ENCODE measurements around the gene TTYH2. TPM values are rescaled to one million over a fixed set of nuclear protein-coding genes. Genes with fewer than 3 reads are reported as not detected.

TTYH2 gene
- total RNA-seq, 2 donors from 2014 or later, result 18.2 to 26.0 TPM

- Histone ChIP-seq H3K9me3 (no peaks in the 10 kb centered on the region), H3K36me3 (peaks cover 10% of the 10 kb centered on the region), H3K4me1 (peaks cover 0 to 43% of the 10 kb centered on the region in 2 donors), H3K27ac (no peak overlapping the region), H3K4me3 (no peak overlapping the region), H3K27me3 (no peaks in the 10 kb centered on the region)
- TF ChIP-seq, protein P1, sequence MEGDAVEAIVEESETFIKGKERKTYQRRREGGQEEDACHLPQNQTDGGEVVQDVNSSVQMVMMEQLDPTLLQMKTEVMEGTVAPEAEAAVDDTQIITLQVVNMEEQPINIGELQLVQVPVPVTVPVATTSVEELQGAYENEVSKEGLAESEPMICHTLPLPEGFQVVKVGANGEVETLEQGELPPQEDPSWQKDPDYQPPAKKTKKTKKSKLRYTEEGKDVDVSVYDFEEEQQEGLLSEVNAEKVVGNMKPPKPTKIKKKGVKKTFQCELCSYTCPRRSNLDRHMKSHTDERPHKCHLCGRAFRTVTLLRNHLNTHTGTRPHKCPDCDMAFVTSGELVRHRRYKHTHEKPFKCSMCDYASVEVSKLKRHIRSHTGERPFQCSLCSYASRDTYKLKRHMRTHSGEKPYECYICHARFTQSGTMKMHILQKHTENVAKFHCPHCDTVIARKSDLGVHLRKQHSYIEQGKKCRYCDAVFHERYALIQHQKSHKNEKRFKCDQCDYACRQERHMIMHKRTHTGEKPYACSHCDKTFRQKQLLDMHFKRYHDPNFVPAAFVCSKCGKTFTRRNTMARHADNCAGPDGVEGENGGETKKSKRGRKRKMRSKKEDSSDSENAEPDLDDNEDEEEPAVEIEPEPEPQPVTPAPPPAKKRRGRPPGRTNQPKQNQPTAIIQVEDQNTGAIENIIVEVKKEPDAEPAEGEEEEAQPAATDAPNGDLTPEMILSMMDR (IDR thresholded peaks at IDR 0.05), result no peak
- DNase-seq (ENCODE audit: low spot score), result no peak
Observed at GRCh38 chr17:74217888-74218287, 4.5 kb downstream of the TTYH2 start.

- TF ChIP-seq, protein P1 (IDR thresholded peaks at IDR 0.05), result no peak
- no peak overlapping the region for H3K4me3 ChIP-seq
- no peak for DNase-seq (ENCODE audit: low spot score)
- peaks cover 15% of the 10 kb centered on the region for H3K36me3 ChIP-seq
- no peak overlapping the region for H3K27ac ChIP-seq
- no peaks in the 10 kb centered on the region for H3K27me3 ChIP-seq
- peaks cover 0 to 41% of the 10 kb centered on the region in 2 donors for H3K4me1 ChIP-seq
- no peaks in the 10 kb centered on the region for H3K9me3 ChIP-seq
Observed at GRCh38 chr17:74218436-74218835, 5.1 kb downstream of the TTYH2 start.

DNA sequence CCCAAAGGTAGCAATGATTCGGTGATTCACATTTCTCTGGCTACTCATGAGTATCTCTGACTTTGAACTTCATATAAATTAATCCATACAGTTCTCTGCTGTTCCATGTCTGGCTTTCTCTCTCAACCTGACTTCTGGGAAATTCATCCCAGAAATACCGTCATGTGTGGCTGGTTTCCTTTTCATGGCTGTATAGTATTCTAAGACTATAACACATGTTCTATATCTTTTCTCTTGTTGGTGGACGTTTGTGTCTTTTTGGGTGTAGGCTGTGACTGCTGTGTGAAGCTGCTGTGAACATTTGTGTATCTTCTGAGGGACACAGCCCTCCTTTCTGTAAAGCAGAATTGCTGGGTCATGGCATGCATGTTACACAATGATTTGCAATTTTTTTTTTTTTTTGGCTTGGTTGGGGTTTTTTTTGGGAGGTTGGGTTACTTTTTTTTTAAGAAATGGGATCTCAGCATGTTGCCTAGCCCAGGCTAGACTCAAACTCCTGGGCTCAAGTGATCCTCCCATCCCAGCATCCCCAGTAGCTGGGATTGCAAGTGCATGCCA lies 6.3 kb downstream of the TTYH2 start:
- Histone ChIP-seq H3K9me3 (no peaks in the 10 kb centered on the region), H3K27ac (no peak overlapping the region), H3K4me3 (no peak overlapping the region), H3K27me3 (no peaks in the 10 kb centered on the region), H3K4me1 (peaks cover 0 to 29% of the 10 kb centered on the region in 2 donors), H3K36me3 (peaks cover 28% of the 10 kb centered on the region)
- no peak for DNase-seq (ENCODE audit: low spot score)
- TF ChIP-seq, protein P1 (IDR thresholded peaks at IDR 0.05), result no peak

GRCh38 chr17:74220219-74220618 lies 6.8 kb downstream of the TTYH2 start:
- no peak for DNase-seq (ENCODE audit: low spot score)

GRCh38 chr17:74220946-74221818 lies 7.8 kb downstream of the TTYH2 start:
- H3K4me3 ChIP-seq, result no peak overlapping the region
- H3K36me3 ChIP-seq, result peaks cover 28% of the 10 kb centered on the region
- peaks cover 0 to 17% of the 10 kb centered on the region in 2 donors for H3K4me1 ChIP-seq
- no peak overlapping the region for H3K27ac ChIP-seq
- H3K27me3 ChIP-seq, result no peaks in the 10 kb centered on the region
- H3K9me3 ChIP-seq, result no peaks in the 10 kb centered on the region
- TF ChIP-seq, protein P1 (IDR thresholded peaks at IDR 0.05), result no peak
- no peak for DNase-seq (ENCODE audit: low spot score)

More at GRCh38 chr17:74220219-74220618, 6.8 kb downstream of the TTYH2 start:
- Histone ChIP-seq H3K9me3 (no peaks in the 10 kb centered on the region), H3K27me3 (no peaks in the 10 kb centered on the region), H3K4me1 (peaks cover 0 to 23% of the 10 kb centered on the region in 2 donors), H3K4me3 (no peak overlapping the region), H3K36me3 (peaks cover 28% of the 10 kb centered on the region), H3K27ac (no peak overlapping the region)
- TF ChIP-seq, protein P1 (IDR thresholded peaks at IDR 0.05), result no peak

Data from right atrium auricular region (tissue), 2 donors.